T-helper 2 cell (primary cell): Measurements from ENCODE around the gene ADGRA1.
A peak's percentile ranks its signal among the peaks of the same experiment; 100 is the strongest.

ENCODE experiments used
- DNase-seq, 5 experiments: peaks; one replicate each; pipeline versions ENCODE4 v3.0.0 to v3.0.0-alpha.2; 2012 to 2022

ADGRA1 gene

GRCh38 chr10:133180965-133181639 lies 93.4 kb downstream of the ADGRA1 start:
- peak in 1 of 5 experiments; percentile 3 for DNase-seq
